Subcutaneous abdominal adipose tissue (tissue), 5 donors: ENCODE data around the gene CCDC106.

Experiments used
- H3K27ac ChIP-seq: one replicate; pipeline ENCODE4 v1.7.0; 2013; ENCODE audit warnings: low read depth, mild to moderate bottlenecking, inconsistent platforms, low read length, moderate library complexity
- H3K27me3 ChIP-seq, 5 donors: one replicate each; pipeline ENCODE4 v1.7.0; 2013; ENCODE audit warnings: low read length in 5 of 5, inconsistent platforms in 1 of 5; ENCODE audit not compliant: control insufficient read depth in 5 of 5, insufficient read depth in 4 of 5
- H3K36me3 ChIP-seq, 5 donors: one replicate each; pipeline ENCODE4 v1.7.0; 2013; ENCODE audit warnings: low read length in 5 of 5; ENCODE audit not compliant: control insufficient read depth in 5 of 5, insufficient read depth in 5 of 5
- H3K4me1 ChIP-seq, 5 donors: one replicate each; pipeline ENCODE4 v1.7.0; 2013; ENCODE audit warnings: low read length in 5 of 5, mild to moderate bottlenecking in 3 of 5, moderate library complexity in 1 of 5; ENCODE audit not compliant: control insufficient read depth in 5 of 5, insufficient read depth in 5 of 5
- H3K4me3 ChIP-seq, 5 donors: one replicate each; pipeline ENCODE4 v1.7.0; 2013; ENCODE audit warnings: low read length in 5 of 5, low read depth in 1 of 5
- H3K9ac ChIP-seq, 5 donors: one replicate each; pipeline ENCODE4 v1.7.0; 2013; ENCODE audit warnings: low read length in 5 of 5, mild to moderate bottlenecking in 4 of 5, moderate library complexity in 3 of 5
- H3K9me3 ChIP-seq, 5 donors: one replicate each; pipeline ENCODE4 v1.7.0; 2013; ENCODE audit warnings: low read length in 5 of 5; ENCODE audit not compliant: control insufficient read depth in 5 of 5
- donor health status: healthy.
- donor health status: healthy.
- donor health status: healthy.
- donor health status: healthy.
- donor health status: healthy.

CCDC106 gene

DNA sequence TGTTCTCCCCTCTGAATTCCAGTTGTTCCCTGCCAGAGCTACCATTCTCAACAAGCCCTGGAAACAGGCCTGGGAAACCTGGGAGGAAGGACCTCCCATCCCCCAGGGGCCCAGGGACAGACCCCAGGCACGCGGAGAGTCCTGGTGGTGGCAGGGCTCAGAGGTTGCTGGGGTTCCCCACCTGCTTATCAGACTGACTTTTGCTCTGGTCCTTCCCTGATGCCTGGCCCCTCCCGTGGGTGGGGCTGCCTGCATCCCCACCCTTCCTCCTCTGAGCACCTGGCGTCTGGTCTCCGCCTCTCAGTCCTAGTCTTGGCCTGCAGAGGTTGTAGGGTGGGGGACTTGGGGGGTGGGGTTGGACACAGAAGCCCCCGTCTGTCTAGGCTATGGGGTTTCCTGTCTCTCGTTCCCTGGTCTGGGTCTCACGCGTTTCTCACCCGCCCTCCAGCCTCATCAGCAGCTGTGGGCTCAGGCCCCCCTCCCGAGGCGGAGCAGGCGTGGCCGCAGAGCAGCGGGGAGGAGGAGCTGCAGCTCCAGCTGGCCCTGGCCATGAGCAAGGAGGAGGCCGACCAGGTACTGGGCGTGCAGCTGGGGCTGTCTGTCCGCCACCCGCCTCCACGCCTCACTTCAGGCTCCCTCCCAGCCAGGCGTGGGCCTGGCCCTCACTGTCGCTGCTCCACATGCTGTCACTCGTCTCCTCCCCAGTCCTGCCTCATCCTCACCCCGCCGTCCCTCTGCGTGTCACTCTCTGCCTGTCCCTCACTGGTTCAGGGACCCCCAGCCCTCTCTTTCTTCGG, 40.6 kb downstream of the CCDC106 start:
- H3K9me3 ChIP-seq, result no peaks in the 10 kb centered on the region
- H3K4me3 ChIP-seq, result no peak overlapping the region
- H3K27me3 ChIP-seq, result no peaks in the 10 kb centered on the region
- no peak overlapping the region for H3K9ac ChIP-seq
- H3K4me1 ChIP-seq, result no peaks in the 10 kb centered on the region
- H3K36me3 ChIP-seq, result peaks cover 0 to 96% (median 83%) of the 10 kb centered on the region in 5 donors
- no peak overlapping the region for H3K27ac ChIP-seq

DNA sequence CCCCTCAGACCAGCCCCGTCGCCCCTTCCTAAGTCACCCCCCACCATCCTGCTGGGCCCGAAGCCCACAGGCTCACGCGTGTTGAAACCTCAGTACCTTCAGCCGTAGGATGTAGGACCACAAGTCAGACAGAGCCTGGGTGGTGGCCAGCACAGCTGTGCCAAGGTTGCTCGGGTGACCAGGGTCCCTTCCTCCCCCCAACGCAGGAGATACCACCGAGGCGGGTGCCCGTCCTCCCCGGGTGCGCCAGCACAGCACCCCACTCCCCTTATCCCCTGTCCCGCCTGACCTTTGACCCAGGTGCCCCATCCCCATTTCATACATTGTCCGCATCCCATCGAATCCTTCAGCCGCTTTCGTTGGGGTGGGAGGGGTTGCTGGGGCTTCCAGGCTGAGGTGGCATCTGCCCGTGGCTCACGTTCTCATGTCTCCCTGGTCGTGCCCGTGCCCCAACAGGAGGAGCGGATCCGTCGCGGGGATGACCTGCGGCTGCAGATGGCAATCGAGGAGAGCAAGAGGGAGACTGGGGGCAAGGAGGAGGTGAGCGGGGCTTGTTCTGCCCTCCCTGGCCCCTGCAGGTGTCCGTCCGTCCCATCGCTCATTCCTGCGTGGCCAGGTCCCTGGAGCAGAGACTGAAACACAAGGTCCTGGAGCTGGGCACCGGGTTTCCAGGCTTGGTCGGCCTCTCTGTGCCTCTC, 41.5 kb downstream of the CCDC106 start:
- H3K4me1 ChIP-seq, result no peaks in the 10 kb centered on the region
- H3K27ac ChIP-seq, result no peak overlapping the region
- H3K36me3 ChIP-seq, result peaks cover 0 to 96% (median 83%) of the 10 kb centered on the region in 5 donors
- H3K9ac ChIP-seq, result no peak overlapping the region
- H3K4me3 ChIP-seq, result no peak overlapping the region
- no peaks in the 10 kb centered on the region for H3K27me3 ChIP-seq
- no peaks in the 10 kb centered on the region for H3K9me3 ChIP-seq

DNA sequence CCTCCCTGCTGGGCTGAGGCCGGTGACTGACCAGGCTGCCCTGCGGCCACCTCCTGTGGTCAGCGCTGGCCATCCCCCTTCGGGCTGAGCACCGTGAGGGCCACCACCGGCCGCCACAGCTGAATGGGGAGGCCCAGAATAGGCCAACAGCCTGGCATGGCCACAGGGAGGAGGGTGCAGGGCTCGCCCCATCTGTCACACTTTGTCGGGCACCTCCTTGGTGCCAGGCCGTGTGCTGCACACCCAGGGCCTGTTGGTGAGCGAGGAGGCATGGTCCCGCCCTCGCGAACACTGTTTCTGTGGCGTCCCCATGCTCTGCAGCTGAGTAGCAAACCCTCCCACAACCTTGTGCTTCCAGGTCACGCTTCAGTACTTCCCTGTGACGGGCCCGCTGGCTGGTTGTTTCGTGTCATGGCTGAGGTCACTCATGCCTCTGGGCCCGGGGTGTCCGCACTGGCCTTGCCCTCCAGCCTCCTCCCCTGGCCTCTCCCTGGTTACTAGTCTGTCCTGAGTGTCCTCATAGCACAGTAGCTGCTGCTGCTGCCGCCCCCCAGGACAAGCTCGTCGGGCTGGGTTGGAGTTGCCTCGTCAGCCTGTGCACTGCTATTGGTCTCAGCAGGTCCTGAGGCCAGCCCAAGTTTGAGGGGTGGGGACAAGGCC, 42.2 kb downstream of the CCDC106 start:
- Histone ChIP-seq H3K36me3 (peaks cover 0 to 96% (median 86%) of the 10 kb centered on the region in 5 donors), H3K9ac (no peak overlapping the region), H3K4me1 (no peaks in the 10 kb centered on the region), H3K27me3 (no peaks in the 10 kb centered on the region), H3K9me3 (no peaks in the 10 kb centered on the region), H3K4me3 (no peak overlapping the region), H3K27ac (no peak overlapping the region)

DNA sequence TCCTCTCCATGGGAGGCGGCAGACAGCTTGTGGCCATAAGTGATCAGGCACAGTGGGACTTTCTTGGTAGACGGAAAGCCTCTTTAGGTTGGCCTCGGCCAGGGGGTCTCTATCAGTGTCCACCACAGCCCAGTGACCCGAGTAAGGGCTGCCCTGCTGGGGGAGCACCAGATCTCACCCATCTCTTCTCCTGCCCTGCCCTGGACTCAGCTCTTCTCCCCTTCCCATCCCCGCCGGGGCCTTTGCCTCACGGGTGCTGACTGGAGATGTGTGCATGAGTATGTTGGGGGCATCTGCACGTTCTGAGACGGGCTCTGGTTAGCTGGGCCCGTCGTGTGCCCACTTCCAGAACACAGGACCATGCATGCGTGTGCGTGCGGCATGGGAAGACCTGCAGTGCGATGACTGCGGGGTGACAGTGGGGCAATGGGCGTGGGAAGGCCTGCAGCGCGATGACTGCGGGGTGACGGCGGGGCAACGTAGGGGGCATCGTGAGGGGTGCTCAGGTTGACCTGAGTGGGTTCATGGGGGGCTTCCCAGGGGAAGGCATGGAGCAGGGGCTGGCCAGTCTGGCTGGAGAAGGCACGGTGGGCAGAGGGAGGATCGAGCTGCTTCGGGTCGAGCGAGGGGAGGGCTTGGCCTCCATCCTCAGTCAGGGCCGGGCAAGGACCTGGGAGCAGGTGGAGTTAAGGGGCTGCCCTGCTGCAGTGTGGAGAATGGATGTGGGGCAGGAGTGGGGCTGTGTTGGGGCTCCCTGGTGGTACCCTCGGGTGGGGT, 42.9 kb downstream of the CCDC106 start:
- no peaks in the 10 kb centered on the region for H3K9me3 ChIP-seq
- no peak overlapping the region for H3K27ac ChIP-seq
- H3K36me3 ChIP-seq, result peaks cover 0 to 96% (median 86%) of the 10 kb centered on the region in 5 donors
- H3K4me1 ChIP-seq, result peaks cover 0 to 2% (median 0%) of the 10 kb centered on the region in 5 donors
- H3K27me3 ChIP-seq, result no peaks in the 10 kb centered on the region
- no peak overlapping the region for H3K4me3 ChIP-seq
- H3K9ac ChIP-seq, result no peak overlapping the region

DNA sequence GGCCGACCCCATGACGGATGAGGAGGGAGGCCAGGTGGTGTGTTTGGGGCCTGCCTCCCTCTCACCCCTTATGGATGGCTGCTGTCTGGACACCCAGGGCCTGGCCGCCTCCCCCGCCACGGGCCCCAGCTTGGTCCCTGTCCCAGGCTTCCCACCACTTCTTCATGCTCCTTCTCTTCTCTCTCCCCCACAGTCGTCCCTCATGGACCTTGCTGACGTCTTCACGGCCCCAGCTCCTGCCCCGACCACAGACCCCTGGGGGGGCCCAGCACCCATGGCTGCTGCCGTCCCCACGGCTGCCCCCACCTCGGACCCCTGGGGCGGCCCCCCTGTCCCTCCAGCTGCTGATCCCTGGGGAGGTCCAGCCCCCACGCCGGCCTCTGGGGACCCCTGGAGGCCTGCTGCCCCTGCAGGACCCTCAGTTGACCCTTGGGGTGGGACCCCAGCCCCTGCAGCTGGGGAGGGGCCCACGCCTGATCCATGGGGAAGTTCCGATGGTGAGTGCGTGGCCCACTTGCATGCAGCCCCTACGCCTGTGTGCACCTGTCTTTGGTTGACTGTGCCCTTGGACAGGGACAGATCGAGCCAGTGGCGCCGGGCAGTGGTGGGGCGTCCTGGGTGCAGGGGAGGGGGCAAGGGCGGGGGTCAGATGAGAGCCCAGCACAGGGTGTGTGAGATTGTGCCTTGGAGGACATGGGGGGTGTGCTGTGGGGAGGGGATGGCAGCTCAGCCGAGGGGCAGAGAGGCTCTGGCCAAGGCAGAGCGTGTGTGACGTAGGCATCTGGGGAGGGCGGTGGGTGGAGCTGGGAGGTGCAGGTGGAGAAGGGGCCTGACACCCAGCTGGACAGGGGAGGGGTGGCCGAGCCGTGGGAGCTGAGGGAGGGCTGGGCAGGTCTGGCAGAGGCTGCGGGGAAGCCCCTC, 43.8 kb downstream of the CCDC106 start:
- H3K27me3 ChIP-seq, result no peaks in the 10 kb centered on the region
- peaks cover 0 to 2% (median 0%) of the 10 kb centered on the region in 5 donors for H3K4me1 ChIP-seq
- peaks cover 0 to 96% (median 88%) of the 10 kb centered on the region in 5 donors for H3K36me3 ChIP-seq
- H3K27ac ChIP-seq, result no peak overlapping the region
- H3K9me3 ChIP-seq, result no peaks in the 10 kb centered on the region
- no peak overlapping the region for H3K4me3 ChIP-seq
- no peak overlapping the region for H3K9ac ChIP-seq

DNA sequence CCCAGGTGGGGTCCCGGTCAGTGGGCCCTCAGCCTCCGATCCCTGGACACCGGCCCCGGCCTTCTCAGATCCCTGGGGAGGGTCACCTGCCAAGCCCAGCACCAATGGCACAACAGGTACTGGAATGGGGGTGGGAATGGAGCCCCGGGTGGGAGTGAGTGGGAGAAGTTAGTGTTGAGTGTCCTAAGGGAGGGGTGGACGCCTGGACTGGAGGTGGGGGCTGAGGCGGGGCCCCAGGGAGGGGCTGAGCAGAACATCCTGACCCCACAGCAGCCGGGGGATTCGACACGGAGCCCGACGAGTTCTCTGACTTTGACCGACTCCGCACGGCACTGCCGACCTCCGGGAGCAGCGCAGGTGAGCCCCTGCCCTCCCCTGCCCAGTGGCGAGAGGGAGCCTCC, 44.7 kb downstream of the CCDC106 start:
- Histone ChIP-seq H3K9me3 (no peaks in the 10 kb centered on the region), H3K27me3 (no peaks in the 10 kb centered on the region), H3K4me3 (no peak overlapping the region), H3K4me1 (peaks cover 0 to 2% (median 0%) of the 10 kb centered on the region in 5 donors), H3K36me3 (peaks cover 0 to 97% (median 92%) of the 10 kb centered on the region in 5 donors), H3K9ac (no peak overlapping the region), H3K27ac (no peak overlapping the region)

DNA sequence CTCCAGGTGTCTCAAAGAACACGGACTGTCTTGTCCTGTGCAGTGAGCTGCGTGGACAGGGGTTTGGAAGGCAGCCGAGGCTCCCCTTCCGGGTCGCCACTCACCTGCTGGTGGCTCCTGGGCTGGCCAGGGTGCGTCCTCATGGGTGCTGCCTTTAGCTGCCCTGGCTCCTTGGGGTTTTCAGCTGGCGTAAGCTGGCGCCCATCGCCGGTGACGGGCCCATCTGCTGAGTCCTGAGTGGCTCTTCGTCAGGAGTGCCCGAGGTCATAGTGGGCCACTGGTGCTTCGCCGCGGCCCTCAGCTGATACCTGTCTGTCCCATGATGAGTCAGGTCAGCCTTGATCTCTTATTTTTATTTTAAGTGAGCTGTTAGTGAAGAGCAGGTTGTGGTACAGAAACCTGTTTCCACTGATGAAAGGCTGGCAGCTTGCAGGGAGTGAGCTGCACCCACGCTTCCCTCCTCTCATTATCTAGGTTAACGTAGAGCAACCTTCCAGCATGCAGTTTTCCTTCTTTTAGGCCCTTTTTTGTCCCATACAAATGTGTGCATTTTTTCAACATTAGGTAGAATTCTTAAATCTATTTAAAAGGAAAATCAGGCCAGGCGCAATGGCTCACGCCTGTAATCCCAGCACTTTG, 45.4 kb downstream of the CCDC106 start:
- H3K27me3 ChIP-seq, result no peaks in the 10 kb centered on the region
- no peak overlapping the region for H3K9ac ChIP-seq
- no peaks in the 10 kb centered on the region for H3K9me3 ChIP-seq
- no peak overlapping the region for H3K27ac ChIP-seq
- H3K36me3 ChIP-seq, result peaks cover 0 to 97% (median 86%) of the 10 kb centered on the region in 5 donors
- no peak overlapping the region for H3K4me3 ChIP-seq
- H3K4me1 ChIP-seq, result peaks cover 0 to 2% (median 0%) of the 10 kb centered on the region in 5 donors

DNA sequence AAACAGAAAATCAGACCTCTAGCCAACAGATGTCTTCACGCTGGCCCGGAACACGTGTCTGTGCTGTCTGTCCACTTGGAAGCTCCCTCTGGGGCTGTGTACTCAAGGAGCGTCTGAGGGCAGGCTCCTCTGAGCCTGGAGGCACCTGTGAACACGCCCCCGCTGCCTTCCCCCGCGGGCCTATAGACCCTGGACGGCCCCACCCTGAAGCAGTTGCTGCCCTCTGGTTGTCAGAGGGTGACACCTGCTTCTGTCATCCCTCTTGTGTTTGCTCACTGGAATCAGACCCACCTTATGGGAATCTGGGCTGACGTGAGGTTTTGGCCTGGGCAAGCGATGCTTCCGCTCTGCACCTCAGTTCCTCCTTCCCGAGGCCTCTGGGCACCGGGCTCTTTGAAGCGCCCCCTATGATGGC, 46.2 kb downstream of the CCDC106 start:
- Histone ChIP-seq H3K4me1 (peaks cover 0 to 2% (median 0%) of the 10 kb centered on the region in 5 donors), H3K36me3 (peaks cover 0 to 95% (median 82%) of the 10 kb centered on the region in 5 donors), H3K9ac (no peak overlapping the region), H3K4me3 (no peak overlapping the region), H3K27ac (no peak overlapping the region), H3K27me3 (no peaks in the 10 kb centered on the region), H3K9me3 (no peaks in the 10 kb centered on the region)
